Measurements from ENCODE around the gene PAK1. TPM values are rescaled to one million over a fixed set of nuclear protein-coding genes. Genes with fewer than 3 reads are reported as not detected.

The PAK1 gene
- total RNA-seq, 1 donor from 2014 or later = 58.3 TPM

DNA sequence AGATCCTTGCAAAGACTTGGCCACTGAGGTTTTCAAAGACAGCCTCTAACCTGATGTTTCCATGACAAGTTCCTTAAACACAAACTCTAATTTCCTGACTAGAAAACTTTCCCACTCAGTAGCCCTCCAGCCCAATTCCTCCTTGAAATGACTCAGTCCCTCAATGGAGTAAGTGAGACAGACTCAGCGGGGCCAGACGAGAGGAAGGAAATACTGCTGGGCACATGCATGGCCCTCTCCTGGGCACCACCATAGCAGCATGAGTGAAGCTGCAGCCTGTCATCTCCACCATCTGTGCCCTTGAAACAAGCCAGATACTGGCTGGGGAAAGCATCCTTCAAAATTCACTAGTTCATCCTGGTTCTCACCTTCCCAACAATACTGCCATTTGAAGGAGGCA lies 96.2 kb downstream of the PAK1 start:
- H3K9me3 Mint-ChIP-seq (ENCODE audit: unreplicated experiment) = no peaks in the 10 kb centered on the region
- peaks cover 5% of the 10 kb centered on the region for H3K36me3 Mint-ChIP-seq (ENCODE audit: low read depth, unreplicated experiment)
- no peak overlapping the region for H3K4me3 Mint-ChIP-seq (ENCODE audit: unreplicated experiment)
- TF ChIP-seq, protein P1, sequence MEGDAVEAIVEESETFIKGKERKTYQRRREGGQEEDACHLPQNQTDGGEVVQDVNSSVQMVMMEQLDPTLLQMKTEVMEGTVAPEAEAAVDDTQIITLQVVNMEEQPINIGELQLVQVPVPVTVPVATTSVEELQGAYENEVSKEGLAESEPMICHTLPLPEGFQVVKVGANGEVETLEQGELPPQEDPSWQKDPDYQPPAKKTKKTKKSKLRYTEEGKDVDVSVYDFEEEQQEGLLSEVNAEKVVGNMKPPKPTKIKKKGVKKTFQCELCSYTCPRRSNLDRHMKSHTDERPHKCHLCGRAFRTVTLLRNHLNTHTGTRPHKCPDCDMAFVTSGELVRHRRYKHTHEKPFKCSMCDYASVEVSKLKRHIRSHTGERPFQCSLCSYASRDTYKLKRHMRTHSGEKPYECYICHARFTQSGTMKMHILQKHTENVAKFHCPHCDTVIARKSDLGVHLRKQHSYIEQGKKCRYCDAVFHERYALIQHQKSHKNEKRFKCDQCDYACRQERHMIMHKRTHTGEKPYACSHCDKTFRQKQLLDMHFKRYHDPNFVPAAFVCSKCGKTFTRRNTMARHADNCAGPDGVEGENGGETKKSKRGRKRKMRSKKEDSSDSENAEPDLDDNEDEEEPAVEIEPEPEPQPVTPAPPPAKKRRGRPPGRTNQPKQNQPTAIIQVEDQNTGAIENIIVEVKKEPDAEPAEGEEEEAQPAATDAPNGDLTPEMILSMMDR (IDR thresholded peaks at IDR 0.05; ENCODE audit: unreplicated experiment) = no peak
- no peaks in the 10 kb centered on the region for H3K27me3 Mint-ChIP-seq (ENCODE audit: unreplicated experiment)
- peaks cover 18% of the 10 kb centered on the region for H3K4me1 Mint-ChIP-seq (ENCODE audit: unreplicated experiment)
- peak overlapping the region; percentile 67 for H3K27ac Mint-ChIP-seq (ENCODE audit: unreplicated experiment)
- DNase-seq (ENCODE audit: low spot score) = peak; percentile 3

DNA sequence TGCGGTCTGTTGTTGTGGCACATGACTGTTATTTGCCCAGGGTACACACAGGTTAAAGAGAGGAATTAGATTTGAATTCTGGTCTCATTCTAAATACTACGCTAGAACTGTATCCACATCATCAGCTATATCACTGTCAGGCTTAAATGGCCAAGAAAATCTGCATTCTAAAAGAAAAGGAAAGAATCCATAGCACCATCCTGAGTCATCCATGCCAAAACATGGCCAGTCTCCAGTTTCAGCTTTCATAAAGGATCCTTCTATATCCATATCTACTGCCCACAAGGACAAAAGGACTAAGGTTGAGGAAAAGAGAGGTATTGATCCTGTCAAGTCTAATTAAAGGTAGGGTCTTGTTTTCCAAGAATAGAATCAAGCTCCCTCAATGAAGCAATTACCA lies 98.8 kb downstream of the PAK1 start:
- Mint-ChIP-seq H3K9me3 (ENCODE audit: unreplicated experiment) (no peaks in the 10 kb centered on the region), H3K4me1 (ENCODE audit: unreplicated experiment) (peaks cover 12% of the 10 kb centered on the region), H3K36me3 (ENCODE audit: low read depth, unreplicated experiment) (peaks cover 5% of the 10 kb centered on the region), H3K4me3 (ENCODE audit: unreplicated experiment) (no peak overlapping the region), H3K27me3 (ENCODE audit: unreplicated experiment) (no peaks in the 10 kb centered on the region), H3K27ac (ENCODE audit: unreplicated experiment) (no peak overlapping the region)
- TF ChIP-seq, protein P1 (IDR thresholded peaks at IDR 0.05; ENCODE audit: unreplicated experiment) = no peak
- no peak for DNase-seq (ENCODE audit: low spot score)

DNA sequence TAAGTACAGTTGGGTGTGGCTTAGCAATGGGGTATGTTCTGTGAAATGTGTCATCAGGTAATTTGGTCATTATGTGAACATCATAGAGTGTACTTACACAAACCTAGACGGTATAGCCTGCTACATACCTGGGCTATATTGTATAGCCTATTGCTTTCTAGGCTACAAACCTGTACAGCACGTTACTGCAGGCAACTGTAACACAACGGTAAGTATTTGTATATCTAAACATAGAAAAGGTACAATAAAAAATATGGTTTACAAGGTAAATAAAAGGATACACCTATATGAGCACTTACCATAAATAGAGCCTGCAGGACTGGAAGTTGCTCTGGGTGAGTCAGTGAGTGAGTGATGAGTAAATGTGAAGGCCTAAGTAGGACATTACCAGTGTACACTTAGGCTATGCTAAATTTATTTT lies 99.3 kb downstream of the PAK1 start:
- Mint-ChIP-seq H3K9me3 (ENCODE audit: unreplicated experiment) (no peaks in the 10 kb centered on the region), H3K36me3 (ENCODE audit: low read depth, unreplicated experiment) (peaks cover 5% of the 10 kb centered on the region), H3K4me3 (ENCODE audit: unreplicated experiment) (no peak overlapping the region), H3K27me3 (ENCODE audit: unreplicated experiment) (no peaks in the 10 kb centered on the region), H3K27ac (ENCODE audit: unreplicated experiment) (no peak overlapping the region), H3K4me1 (ENCODE audit: unreplicated experiment) (peaks cover 12% of the 10 kb centered on the region)
- no peak for DNase-seq (ENCODE audit: low spot score)
- TF ChIP-seq, protein P1 (IDR thresholded peaks at IDR 0.05; ENCODE audit: unreplicated experiment) = no peak

DNA sequence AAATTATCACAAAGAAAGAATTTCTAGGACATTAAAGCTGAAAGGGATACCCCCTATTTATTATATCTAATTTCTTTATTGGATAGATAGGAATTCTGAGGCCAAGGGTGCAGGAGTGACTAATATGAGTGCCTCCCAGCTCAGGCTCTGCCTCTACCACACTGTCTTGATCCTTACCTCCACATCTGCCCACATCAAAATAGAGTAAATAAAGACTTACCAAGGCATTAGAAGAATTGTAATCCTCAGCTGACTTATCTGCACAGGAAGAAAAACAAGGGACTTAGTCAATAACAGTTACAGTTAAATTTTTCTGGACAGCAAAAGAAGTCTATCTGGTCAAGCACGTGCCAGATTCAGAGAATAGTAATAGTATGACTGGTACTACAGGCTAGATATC lies 99.8 kb downstream of the PAK1 start:
- Mint-ChIP-seq H3K9me3 (ENCODE audit: unreplicated experiment) (no peaks in the 10 kb centered on the region), H3K4me3 (ENCODE audit: unreplicated experiment) (no peak overlapping the region), H3K36me3 (ENCODE audit: low read depth, unreplicated experiment) (peaks cover 4% of the 10 kb centered on the region), H3K27me3 (ENCODE audit: unreplicated experiment) (no peaks in the 10 kb centered on the region), H3K27ac (ENCODE audit: unreplicated experiment) (no peak overlapping the region), H3K4me1 (ENCODE audit: unreplicated experiment) (peaks cover 12% of the 10 kb centered on the region)
- no peak for DNase-seq (ENCODE audit: low spot score)
- TF ChIP-seq, protein P1 (IDR thresholded peaks at IDR 0.05; ENCODE audit: unreplicated experiment) = no peak

DNA sequence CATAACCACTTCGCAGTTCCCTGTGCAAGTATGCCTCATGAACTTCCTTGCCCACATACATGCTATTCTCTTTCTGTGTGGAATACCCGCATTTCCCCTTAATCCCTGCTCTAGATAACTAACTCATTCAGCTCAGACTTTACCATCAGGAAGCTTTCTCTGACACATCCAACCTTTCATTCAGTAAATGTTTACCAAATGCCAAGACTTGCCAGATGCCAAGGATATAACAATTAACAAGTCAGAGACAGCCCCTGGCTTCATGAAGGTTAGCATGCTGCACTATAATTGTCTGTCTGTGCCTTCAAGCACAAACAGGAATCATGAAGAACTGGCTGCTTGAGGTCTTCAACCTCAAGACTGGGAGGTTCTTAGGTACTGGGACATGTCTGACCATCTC lies 101.2 kb downstream of the PAK1 start:
- Mint-ChIP-seq H3K36me3 (ENCODE audit: low read depth, unreplicated experiment) (no peaks in the 10 kb centered on the region), H3K27me3 (ENCODE audit: unreplicated experiment) (no peaks in the 10 kb centered on the region), H3K4me3 (ENCODE audit: unreplicated experiment) (no peak overlapping the region), H3K4me1 (ENCODE audit: unreplicated experiment) (peaks cover 8% of the 10 kb centered on the region), H3K9me3 (ENCODE audit: unreplicated experiment) (no peaks in the 10 kb centered on the region), H3K27ac (ENCODE audit: unreplicated experiment) (no peak overlapping the region)
- TF ChIP-seq, protein P1 (IDR thresholded peaks at IDR 0.05; ENCODE audit: unreplicated experiment) = no peak
- DNase-seq (ENCODE audit: low spot score) = no peak
